KG1 (cell line): Measurements from ENCODE around the gene CMTM4.

ENCODE experiments used
- DNase-seq: peaks from one replicate; lab custom pipeline; 2025; lab: John Stamatoyannopoulos, UW

Gene CMTM4

GRCh38 chr16:66566051-66566901 is 130.3 kb downstream of the CMTM4 start, which contains the start of gene CMTM1:
Gene CMTM1 (plus strand): TSS chr16:66566439. CDS start chr16:66566514, 75 bp downstream.
- DNase-seq = no peak
